A204.1 (cell line): ENCODE results near the gene ELOB.

Source experiments
- FAIRE-seq: peaks from 2 replicates; lab custom pipeline; 2012; peaks lifted over from hg19 to GRCh38; lab: Jason Lieb, UNC

Gene ELOB

GRCh38 chr16:2777231-2777902 is at the start of gene ELOB:
Gene ELOB (minus strand): TSS chr16:2777280. CDS start chr16:2777239, 41 bp downstream.
- FAIRE-seq: no peak

GRCh38 chr16:2825906-2826305 is 48.8 kb upstream of the ELOB start:
- no peak for FAIRE-seq

- FAIRE-seq: no peak
Observed at GRCh38 chr16:2825049-2825742, 48.1 kb upstream of the ELOB start.

GRCh38 chr16:2824626-2825025 is 47.5 kb upstream of the ELOB start:
- no peak for FAIRE-seq

- no peak for FAIRE-seq
Observed at GRCh38 chr16:2822496-2822895, 45.4 kb upstream of the ELOB start.

GRCh38 chr16:2822158-2822495 is 45.0 kb upstream of the ELOB start:
- FAIRE-seq: no peak

GRCh38 chr16:2821487-2822157 is 44.5 kb upstream of the ELOB start:
- no peak for FAIRE-seq

- no peak for FAIRE-seq
Observed at GRCh38 chr16:2820836-2821486, 43.9 kb upstream of the ELOB start.

- FAIRE-seq: no peak
Observed at GRCh38 chr16:2819939-2820835, 43.1 kb upstream of the ELOB start.

- no peak for FAIRE-seq
Observed at GRCh38 chr16:2819179-2819938, 42.3 kb upstream of the ELOB start.

GRCh38 chr16:2818272-2818876 is 41.3 kb upstream of the ELOB start:
- FAIRE-seq: no peak

- no peak for FAIRE-seq
Observed at GRCh38 chr16:2817340-2818271, 40.5 kb upstream of the ELOB start.

- FAIRE-seq: no peak
Observed at GRCh38 chr16:2816751-2817339, 39.8 kb upstream of the ELOB start, which contains the start of gene PRSS21. Gene PRSS21 (plus strand): TSS chr16:2817237. CDS start chr16:2817269, 32 bp downstream.

- no peak for FAIRE-seq
Observed at GRCh38 chr16:2815299-2815771, 38.3 kb upstream of the ELOB start.

- no peak for FAIRE-seq
Observed at GRCh38 chr16:2814551-2815298, 37.6 kb upstream of the ELOB start.

GRCh38 chr16:2813771-2814221 is 36.7 kb upstream of the ELOB start:
- no peak for FAIRE-seq

- no peak for FAIRE-seq
Observed at GRCh38 chr16:2811703-2812471, 34.8 kb upstream of the ELOB start.
